ENCODE data around the gene LCOR. TPM values are rescaled to one million over a fixed set of nuclear protein-coding genes. Genes with fewer than 3 reads are reported as not detected.

LCOR gene
- total RNA-seq, 3 donors from 2014 or later (not counting 1 experiment from before 2014, with no cell fraction given) = 68.5 to 92.4 (median 87.7) TPM

DNA sequence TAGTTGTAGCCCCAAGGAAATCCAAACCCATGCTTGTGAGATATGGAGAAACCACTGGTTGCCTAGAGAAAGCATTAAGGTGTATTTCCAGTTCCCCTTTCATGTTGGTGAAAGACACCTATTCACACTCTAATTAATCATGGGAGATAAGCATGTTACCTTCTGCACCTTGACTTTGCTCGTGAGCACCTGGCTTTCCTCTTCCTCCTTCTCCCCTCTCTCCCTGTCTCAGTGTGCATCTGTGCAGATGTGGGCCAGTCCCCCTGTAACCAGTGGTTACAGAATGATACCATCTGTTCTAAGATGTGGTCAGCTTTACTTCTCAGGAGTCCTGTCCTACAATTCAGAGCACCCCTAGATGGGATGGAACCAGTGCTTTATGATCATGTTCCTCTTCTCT, 160.6 kb downstream of the LCOR start:
- Histone ChIP-seq H3K4me1 (ENCODE audit: control insufficient read depth, insufficient read depth, low read length) (no peaks in the 10 kb centered on the region), H3K27ac (ENCODE audit: low read length) (no peak overlapping the region), H3K9me3 (ENCODE audit: control insufficient read depth, insufficient read depth, low read length) (no peaks in the 10 kb centered on the region), H3K27me3 (ENCODE audit: control insufficient read depth, insufficient read depth, low read length) (no peaks in the 10 kb centered on the region), H3K4me3 (ENCODE audit: low read length) (no peak overlapping the region), H3K36me3 (ENCODE audit: control insufficient read depth, insufficient read depth, low read length) (no peaks in the 10 kb centered on the region)
- DNase-seq = no peak
- ATAC-seq = no peak
- H3K27me3 Mint-ChIP-seq (ENCODE audit: low read depth in 2 of 2) = no peaks in the 10 kb centered on the region
- no peak overlapping the region for H3K4me3 Mint-ChIP-seq
- no peak for TF ChIP-seq CTCF (IDR thresholded peaks at IDR 0.05)
- WGBS (ENCODE audit: insufficient coverage) = 38% methylated on average over 1 of the region's 1 CpG
- no peaks in the 10 kb centered on the region for H3K36me3 Mint-ChIP-seq
- intact Hi-C loops (cut with micrococcal nuclease) = no loop called here
- no peak overlapping the region for H3K27ac Mint-ChIP-seq
- no peaks in the 10 kb centered on the region for H3K4me1 Mint-ChIP-seq
- no peaks in the 10 kb centered on the region for H3K9me3 Mint-ChIP-seq

- no peak overlapping the region for H3K4me3 ChIP-seq (ENCODE audit: low read length)
- H3K9me3 ChIP-seq (ENCODE audit: control insufficient read depth, insufficient read depth, low read length) = no peaks in the 10 kb centered on the region
- H3K27me3 Mint-ChIP-seq (ENCODE audit: low read depth in 2 of 2) = no peaks in the 10 kb centered on the region
- no peak for ATAC-seq
- H3K36me3 ChIP-seq (ENCODE audit: control insufficient read depth, insufficient read depth, low read length) = no peaks in the 10 kb centered on the region
- no peak overlapping the region for H3K27ac Mint-ChIP-seq
- intact Hi-C loops (cut with micrococcal nuclease) = no loop called here
- no peak for DNase-seq
- no peaks in the 10 kb centered on the region for H3K36me3 Mint-ChIP-seq
- no peaks in the 10 kb centered on the region for H3K4me1 Mint-ChIP-seq
- 78% methylated on average over 4 of the region's 4 CpGs for WGBS (ENCODE audit: insufficient coverage)
- H3K4me1 ChIP-seq (ENCODE audit: control insufficient read depth, insufficient read depth, low read length) = no peaks in the 10 kb centered on the region
- no peaks in the 10 kb centered on the region for H3K9me3 Mint-ChIP-seq
- no peak for TF ChIP-seq CTCF (IDR thresholded peaks at IDR 0.05)
- no peaks in the 10 kb centered on the region for H3K27me3 ChIP-seq (ENCODE audit: control insufficient read depth, insufficient read depth, low read length)
- no peak overlapping the region for H3K4me3 Mint-ChIP-seq
- H3K27ac ChIP-seq (ENCODE audit: low read length) = no peak overlapping the region
Measured at GRCh38 chr10:96995851-96996250, 163.8 kb downstream of the LCOR start.

DNA sequence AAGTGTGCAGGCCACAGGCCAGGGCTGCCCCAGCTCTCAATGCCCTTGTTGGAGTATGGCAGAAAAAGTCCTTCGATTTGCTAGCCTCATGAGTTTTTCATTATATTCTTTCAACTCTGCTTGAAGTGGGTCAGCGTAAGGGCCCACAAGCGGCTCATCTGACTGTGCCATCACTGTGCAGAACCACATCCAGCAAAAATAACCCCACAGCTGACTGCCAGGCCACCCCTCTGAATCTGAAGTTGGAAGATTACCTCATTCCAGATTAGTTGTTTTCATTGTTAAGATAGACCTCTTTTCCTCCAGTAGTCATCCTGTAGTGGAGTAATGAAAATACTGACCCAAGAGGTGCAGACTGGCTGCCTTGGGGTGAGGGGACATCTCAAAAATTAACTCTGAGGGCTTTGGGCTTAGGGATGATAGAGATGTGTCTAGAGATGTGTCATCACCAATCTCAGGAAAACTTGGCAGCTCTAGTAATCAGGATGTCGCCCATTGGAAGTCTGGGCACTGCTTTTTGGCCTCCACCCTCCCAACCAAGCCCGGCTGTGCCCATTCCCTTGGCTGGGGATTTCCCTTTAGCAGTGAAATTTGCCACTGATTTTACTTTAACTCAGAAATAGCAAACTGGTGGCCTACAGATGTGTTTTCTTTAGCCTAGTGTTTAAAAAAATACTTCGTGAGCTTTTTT, 164.3 kb downstream of the LCOR start:
- intact Hi-C loops (cut with micrococcal nuclease) = no loop called here
- no peak for ATAC-seq
- no peaks in the 10 kb centered on the region for H3K4me1 Mint-ChIP-seq
- H3K4me1 ChIP-seq (ENCODE audit: control insufficient read depth, insufficient read depth, low read length) = no peaks in the 10 kb centered on the region
- H3K4me3 Mint-ChIP-seq = no peak overlapping the region
- no peaks in the 10 kb centered on the region for H3K36me3 ChIP-seq (ENCODE audit: control insufficient read depth, insufficient read depth, low read length)
- no peaks in the 10 kb centered on the region for H3K9me3 ChIP-seq (ENCODE audit: control insufficient read depth, insufficient read depth, low read length)
- H3K27me3 ChIP-seq (ENCODE audit: control insufficient read depth, insufficient read depth, low read length) = no peaks in the 10 kb centered on the region
- no peak overlapping the region for H3K4me3 ChIP-seq (ENCODE audit: low read length)
- no peak overlapping the region for H3K27ac Mint-ChIP-seq
- no peak for DNase-seq
- no peak for TF ChIP-seq CTCF (IDR thresholded peaks at IDR 0.05)
- no peaks in the 10 kb centered on the region for H3K27me3 Mint-ChIP-seq (ENCODE audit: low read depth in 2 of 2)
- H3K27ac ChIP-seq (ENCODE audit: low read length) = no peak overlapping the region
- 80% methylated on average over 6 of the region's 6 CpGs for WGBS (ENCODE audit: insufficient coverage)
- H3K36me3 Mint-ChIP-seq = no peaks in the 10 kb centered on the region
- H3K9me3 Mint-ChIP-seq = no peaks in the 10 kb centered on the region

- no peaks in the 10 kb centered on the region for H3K4me1 Mint-ChIP-seq
- H3K27ac Mint-ChIP-seq = no peak overlapping the region
- no peaks in the 10 kb centered on the region for H3K27me3 Mint-ChIP-seq (ENCODE audit: low read depth in 2 of 2)
- no peak for ATAC-seq
- no peak for TF ChIP-seq CTCF (IDR thresholded peaks at IDR 0.05)
- no peaks in the 10 kb centered on the region for H3K9me3 Mint-ChIP-seq
- Histone ChIP-seq H3K4me3 (ENCODE audit: low read length) (no peak overlapping the region), H3K4me1 (ENCODE audit: control insufficient read depth, insufficient read depth, low read length) (no peaks in the 10 kb centered on the region), H3K27me3 (ENCODE audit: control insufficient read depth, insufficient read depth, low read length) (no peaks in the 10 kb centered on the region), H3K9me3 (ENCODE audit: control insufficient read depth, insufficient read depth, low read length) (no peaks in the 10 kb centered on the region), H3K27ac (ENCODE audit: low read length) (no peak overlapping the region), H3K36me3 (ENCODE audit: control insufficient read depth, insufficient read depth, low read length) (no peaks in the 10 kb centered on the region)
- H3K36me3 Mint-ChIP-seq = no peaks in the 10 kb centered on the region
- no peak for DNase-seq
- intact Hi-C loops (cut with micrococcal nuclease) = no loop called here
- H3K4me3 Mint-ChIP-seq = no peak overlapping the region
- WGBS (ENCODE audit: insufficient coverage) = 89% methylated on average over 14 of the region's 14 CpGs
Measured at GRCh38 chr10:96998329-96998888, 166.3 kb downstream of the LCOR start.

Data from natural killer cell (primary cell).